DOHH2 (cell line): ENCODE measurements around the gene TPSAB1.

Source experiments
- H3F3A ChIP-seq: fragments of 200-600 bp; sonication (generic), shearing (Covaris generic); 2 replicates; pipeline ENCODE4 v1.6.0; 2016; ENCODE audit warnings: antibody characterized with exemption, mild to moderate bottlenecking; ENCODE audit not compliant: control insufficient read depth, insufficient read depth
- H3K27ac ChIP-seq: fragments of 200-600 bp; sonication (generic); 2 replicates; pipeline ENCODE4 v1.5.1; 2014; ENCODE audit warnings: low read depth, mild to moderate bottlenecking, low read length, moderate library complexity
- H3K27me3 ChIP-seq: fragments of 200-600 bp; sonication (generic); 2 replicates; pipeline ENCODE4 v1.6.1; 2014; ENCODE audit warnings: mild to moderate bottlenecking, low read length, mixed read lengths; ENCODE audit not compliant: control insufficient read depth
- H3K36me3 ChIP-seq: fragments of 200-600 bp; sonication (generic); 2 replicates; pipeline ENCODE4 v1.6.1; 2014; ENCODE audit warnings: mild to moderate bottlenecking, low read length, moderate library complexity, mixed read lengths; ENCODE audit not compliant: control insufficient read depth
- H3K4me1 ChIP-seq: fragments of 200-600 bp; sonication (generic); 2 replicates; pipeline ENCODE4 v1.6.1; 2014; ENCODE audit warnings: mild to moderate bottlenecking, low read length, mixed read lengths; ENCODE audit not compliant: control insufficient read depth
- H3K4me2 ChIP-seq: fragments of 200-600 bp; sonication (generic); 2 replicates; pipeline ENCODE4 v1.6.0; 2014; ENCODE audit warnings: mild to moderate bottlenecking, low read length, moderate library complexity
- H3K4me3 ChIP-seq: fragments of 200-600 bp; sonication (generic); 2 replicates; pipeline ENCODE4 v1.5.1; 2014; ENCODE audit warnings: mild to moderate bottlenecking, low read length, mixed read lengths
- H3K79me2 ChIP-seq: fragments of 200-600 bp; sonication (generic); 2 replicates; pipeline ENCODE4 v1.6.1; 2014; ENCODE audit warnings: mild to moderate bottlenecking, low read length, mixed read lengths; ENCODE audit not compliant: control insufficient read depth
- H3K9me2 ChIP-seq: fragments of 200-600 bp; sonication (generic); replicated peaks from 2 replicates; pipeline ENCODE4 v1.6.1; 2014; ENCODE audit warnings: mild to moderate bottlenecking, low read length, mixed read lengths; ENCODE audit not compliant: control insufficient read depth
- H3K9me3 ChIP-seq: fragments of 200-600 bp; sonication (generic); 2 replicates; pipeline ENCODE4 v1.6.1; 2014; ENCODE audit warnings: antibody characterized with exemption, low read length, mixed read lengths; ENCODE audit not compliant: control insufficient read depth, insufficient read depth
- H4K20me1 ChIP-seq: fragments of 200-600 bp; sonication (generic); 2 replicates; pipeline ENCODE4 v1.6.0; 2014; ENCODE audit warnings: low read depth, mild to moderate bottlenecking, antibody characterized with exemption, low read length, moderate library complexity; ENCODE audit not compliant: control insufficient read depth, insufficient read depth
- EZH2phosphoT487 ChIP-seq: fragments of 200-600 bp; sonication (generic); IDR thresholded peaks from 2 replicates; pipeline ENCODE4 v1.6.1; 2017; ENCODE audit warnings: borderline replicate concordance, mild to moderate bottlenecking, antibody characterized with exemption, low read length, moderate library complexity, mixed read lengths
- TF ChIP-seq, protein P1 (sequence below): fragments of 200-600 bp; sonication (generic); IDR thresholded peaks from one replicate; pipeline ENCODE4 v1.5.1; 2014; ENCODE audit warnings: antibody characterized with exemption, mild to moderate bottlenecking, low read depth, low read length; ENCODE audit not compliant: poor library complexity, severe bottlenecking

TPSAB1 gene

DNA sequence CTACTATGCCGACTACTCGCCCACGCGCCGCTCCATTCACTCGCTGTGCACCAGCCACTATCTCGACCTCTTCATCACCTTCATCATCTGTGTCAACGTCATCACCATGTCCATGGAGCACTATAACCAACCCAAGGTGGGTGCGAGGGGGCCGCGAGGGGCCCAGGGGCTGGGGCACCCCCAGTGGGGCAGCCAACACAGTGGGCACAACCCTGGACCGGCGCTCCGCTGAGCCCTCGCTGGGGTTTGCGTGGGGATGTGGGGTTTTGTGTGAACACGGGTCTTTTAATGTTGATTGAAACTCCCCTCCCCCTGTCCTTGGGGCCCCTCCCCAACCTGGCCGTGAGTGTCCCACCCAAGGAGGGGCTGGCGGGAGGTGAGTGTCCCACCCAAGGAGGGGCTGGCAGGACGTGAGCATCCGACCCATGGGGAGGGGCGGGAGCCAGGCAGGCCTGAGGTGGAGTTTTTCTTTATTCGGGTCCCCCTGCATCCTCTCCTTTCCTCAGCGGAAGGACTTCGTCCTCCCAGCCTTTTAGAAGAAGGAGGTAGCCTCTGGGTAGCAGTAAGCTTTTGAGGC is 26.6 kb upstream of the TPSAB1 start:
- H3K27me3 ChIP-seq: no peaks in the 10 kb centered on the region
- H3F3A ChIP-seq: no peaks in the 10 kb centered on the region
- H3K27ac ChIP-seq: no peak overlapping the region
- H3K9me3 ChIP-seq: no peaks in the 10 kb centered on the region
- H3K36me3 ChIP-seq: no peaks in the 10 kb centered on the region
- no peaks in the 10 kb centered on the region for H3K9me2 ChIP-seq
- no peaks in the 10 kb centered on the region for H4K20me1 ChIP-seq
- TF ChIP-seq EZH2phosphoT487: no peak
- TF ChIP-seq, protein P1, sequence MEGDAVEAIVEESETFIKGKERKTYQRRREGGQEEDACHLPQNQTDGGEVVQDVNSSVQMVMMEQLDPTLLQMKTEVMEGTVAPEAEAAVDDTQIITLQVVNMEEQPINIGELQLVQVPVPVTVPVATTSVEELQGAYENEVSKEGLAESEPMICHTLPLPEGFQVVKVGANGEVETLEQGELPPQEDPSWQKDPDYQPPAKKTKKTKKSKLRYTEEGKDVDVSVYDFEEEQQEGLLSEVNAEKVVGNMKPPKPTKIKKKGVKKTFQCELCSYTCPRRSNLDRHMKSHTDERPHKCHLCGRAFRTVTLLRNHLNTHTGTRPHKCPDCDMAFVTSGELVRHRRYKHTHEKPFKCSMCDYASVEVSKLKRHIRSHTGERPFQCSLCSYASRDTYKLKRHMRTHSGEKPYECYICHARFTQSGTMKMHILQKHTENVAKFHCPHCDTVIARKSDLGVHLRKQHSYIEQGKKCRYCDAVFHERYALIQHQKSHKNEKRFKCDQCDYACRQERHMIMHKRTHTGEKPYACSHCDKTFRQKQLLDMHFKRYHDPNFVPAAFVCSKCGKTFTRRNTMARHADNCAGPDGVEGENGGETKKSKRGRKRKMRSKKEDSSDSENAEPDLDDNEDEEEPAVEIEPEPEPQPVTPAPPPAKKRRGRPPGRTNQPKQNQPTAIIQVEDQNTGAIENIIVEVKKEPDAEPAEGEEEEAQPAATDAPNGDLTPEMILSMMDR: no peak
- H3K4me3 ChIP-seq: no peak overlapping the region
- no peak overlapping the region for H3K4me2 ChIP-seq
- H3K4me1 ChIP-seq: no peaks in the 10 kb centered on the region
- H3K79me2 ChIP-seq: no peaks in the 10 kb centered on the region

DNA sequence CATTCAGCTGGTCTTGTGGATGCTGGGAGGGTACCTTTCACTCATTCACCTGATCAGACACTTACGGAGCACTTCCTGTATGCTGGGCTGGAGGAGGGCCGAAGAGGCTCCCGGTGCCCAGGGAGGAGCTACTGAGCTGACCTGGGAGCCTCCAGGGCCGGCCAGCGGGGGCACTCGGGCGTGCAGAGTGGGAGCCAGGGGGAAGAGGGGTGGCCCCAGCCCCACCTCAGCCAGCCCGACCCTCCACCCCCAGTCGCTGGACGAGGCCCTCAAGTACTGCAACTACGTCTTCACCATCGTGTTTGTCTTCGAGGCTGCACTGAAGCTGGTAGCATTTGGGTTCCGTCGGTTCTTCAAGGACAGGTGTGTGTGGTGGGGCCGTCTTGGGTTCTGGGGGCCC is 25.8 kb upstream of the TPSAB1 start:
- Histone ChIP-seq H3F3A (no peaks in the 10 kb centered on the region), H3K4me1 (no peaks in the 10 kb centered on the region), H3K27me3 (no peaks in the 10 kb centered on the region), H3K9me3 (no peaks in the 10 kb centered on the region), H3K4me2 (no peak overlapping the region), H3K36me3 (no peaks in the 10 kb centered on the region), H3K79me2 (no peaks in the 10 kb centered on the region), H3K9me2 (no peaks in the 10 kb centered on the region), H4K20me1 (no peaks in the 10 kb centered on the region), H3K27ac (no peak overlapping the region), H3K4me3 (no peak overlapping the region)
- no peak for TF ChIP-seq EZH2phosphoT487
- TF ChIP-seq, protein P1: no peak

DNA sequence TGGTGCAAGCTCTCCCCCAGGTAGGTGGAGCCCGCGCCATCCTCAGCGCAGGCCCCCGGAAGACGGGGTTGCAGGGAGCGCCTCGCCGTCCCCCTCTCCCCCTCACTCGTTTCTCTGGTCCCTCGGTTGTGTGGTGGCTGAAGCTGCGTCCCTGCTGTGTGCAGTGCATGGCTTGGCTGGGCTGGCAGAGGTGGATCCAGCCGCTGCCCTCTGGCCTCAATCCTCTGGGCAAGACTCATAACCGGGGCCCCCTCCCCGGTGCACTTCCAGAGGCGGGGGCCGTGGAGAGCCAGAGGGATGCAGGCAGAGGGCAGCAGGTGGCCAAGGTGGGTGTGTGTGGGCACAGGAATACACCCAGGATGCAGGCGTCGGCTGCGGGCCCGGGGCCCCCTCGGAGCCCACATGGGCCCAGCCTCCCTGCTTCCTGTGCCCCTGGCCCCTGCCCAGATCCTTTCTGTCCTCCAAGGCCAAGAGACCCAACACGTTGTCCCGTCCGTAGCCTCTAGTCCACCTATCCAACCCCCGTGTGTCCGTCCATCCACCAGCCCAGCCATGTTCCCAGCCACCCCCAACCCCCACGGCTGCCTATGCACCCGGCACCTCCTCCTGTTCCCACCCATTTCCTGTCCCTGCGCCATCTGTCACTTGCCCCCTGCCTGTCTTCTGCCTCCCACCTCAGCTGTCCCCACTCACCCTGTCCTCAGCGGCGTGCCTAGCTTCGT is 24.8 kb upstream of the TPSAB1 start:
- no peaks in the 10 kb centered on the region for H3K9me2 ChIP-seq
- H3K27ac ChIP-seq: no peak overlapping the region
- no peaks in the 10 kb centered on the region for H4K20me1 ChIP-seq
- H3K9me3 ChIP-seq: no peaks in the 10 kb centered on the region
- no peak overlapping the region for H3K4me3 ChIP-seq
- no peaks in the 10 kb centered on the region for H3K79me2 ChIP-seq
- no peaks in the 10 kb centered on the region for H3K27me3 ChIP-seq
- H3K4me2 ChIP-seq: no peak overlapping the region
- H3F3A ChIP-seq: no peaks in the 10 kb centered on the region
- no peak for TF ChIP-seq EZH2phosphoT487
- TF ChIP-seq, protein P1: no peak
- H3K36me3 ChIP-seq: no peaks in the 10 kb centered on the region
- no peaks in the 10 kb centered on the region for H3K4me1 ChIP-seq
